Measurements from ENCODE around the gene VAV1.

VAV1 gene

DNA sequence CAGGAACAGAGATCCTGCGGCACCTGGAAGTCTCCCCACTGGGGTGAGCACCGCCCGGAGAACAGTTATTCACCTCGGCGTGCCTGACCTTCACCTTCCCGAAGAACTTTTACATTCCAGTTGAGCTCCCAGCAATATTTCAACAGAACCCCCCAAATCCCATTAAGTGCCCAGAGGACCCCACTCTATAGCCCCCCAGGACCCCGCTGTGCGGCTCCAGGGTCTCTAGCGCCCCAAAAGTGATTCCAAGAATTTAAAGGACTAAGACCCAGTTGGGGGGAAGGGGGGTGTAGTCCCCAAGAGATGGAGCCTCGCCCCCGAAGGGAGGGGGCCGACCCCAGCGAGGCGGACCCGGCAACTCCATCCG lies 35.6 kb upstream of the VAV1 start:
- H3K79me2 ChIP-seq (ENCODE audit: low read length), result peaks cover 34% of the 10 kb centered on the region
- peaks cover 36% of the 10 kb centered on the region for H3F3A ChIP-seq (ENCODE audit: insufficient read depth, low read length)
- no peak for TF ChIP-seq EZH2phosphoT487 (IDR thresholded peaks at IDR 0.05; ENCODE audit: low read length)
- TF ChIP-seq, protein P1, sequence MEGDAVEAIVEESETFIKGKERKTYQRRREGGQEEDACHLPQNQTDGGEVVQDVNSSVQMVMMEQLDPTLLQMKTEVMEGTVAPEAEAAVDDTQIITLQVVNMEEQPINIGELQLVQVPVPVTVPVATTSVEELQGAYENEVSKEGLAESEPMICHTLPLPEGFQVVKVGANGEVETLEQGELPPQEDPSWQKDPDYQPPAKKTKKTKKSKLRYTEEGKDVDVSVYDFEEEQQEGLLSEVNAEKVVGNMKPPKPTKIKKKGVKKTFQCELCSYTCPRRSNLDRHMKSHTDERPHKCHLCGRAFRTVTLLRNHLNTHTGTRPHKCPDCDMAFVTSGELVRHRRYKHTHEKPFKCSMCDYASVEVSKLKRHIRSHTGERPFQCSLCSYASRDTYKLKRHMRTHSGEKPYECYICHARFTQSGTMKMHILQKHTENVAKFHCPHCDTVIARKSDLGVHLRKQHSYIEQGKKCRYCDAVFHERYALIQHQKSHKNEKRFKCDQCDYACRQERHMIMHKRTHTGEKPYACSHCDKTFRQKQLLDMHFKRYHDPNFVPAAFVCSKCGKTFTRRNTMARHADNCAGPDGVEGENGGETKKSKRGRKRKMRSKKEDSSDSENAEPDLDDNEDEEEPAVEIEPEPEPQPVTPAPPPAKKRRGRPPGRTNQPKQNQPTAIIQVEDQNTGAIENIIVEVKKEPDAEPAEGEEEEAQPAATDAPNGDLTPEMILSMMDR (IDR thresholded peaks at IDR 0.05; ENCODE audit: low read length), result no peak
- TF ChIP-seq EZH2 (optimal IDR thresholded peaks at IDR 0.05; ENCODE audit: low read depth, low read length), result no peak
- H3K9me3 ChIP-seq (replicated peaks; ENCODE audit: insufficient read depth, low read length), result no peaks in the 10 kb centered on the region
- H3K4me3 ChIP-seq (ENCODE audit: low read length), result peak overlapping the region; percentile 79
- peak overlapping the region; percentile 58; the same call in 1 of the 2 replicates for H3K27ac ChIP-seq (ENCODE audit: low read length)
- H3K4me2 ChIP-seq (ENCODE audit: low read depth, low read length), result peak overlapping the region; percentile 81
- H3K9me2 ChIP-seq (replicated peaks; ENCODE audit: insufficient read depth, low read length), result no peaks in the 10 kb centered on the region
- H4K20me1 ChIP-seq (ENCODE audit: insufficient read depth, low read length), result no peaks in the 10 kb centered on the region
- peaks cover 23% of the 10 kb centered on the region for H3K4me1 ChIP-seq (ENCODE audit: low read length)
- no peaks in the 10 kb centered on the region for H3K36me3 ChIP-seq (replicated peaks; ENCODE audit: insufficient read depth, low read length)
- peak; percentile 52 for DNase-seq
- H2AFZ ChIP-seq (ENCODE audit: low read length), result peak overlapping the region; percentile 67
- peak overlapping the region; percentile 83 for H3K9ac ChIP-seq (ENCODE audit: low read length)
- no peaks in the 10 kb centered on the region for H3K27me3 ChIP-seq (replicated peaks; ENCODE audit: insufficient read depth, low read length)

DNA sequence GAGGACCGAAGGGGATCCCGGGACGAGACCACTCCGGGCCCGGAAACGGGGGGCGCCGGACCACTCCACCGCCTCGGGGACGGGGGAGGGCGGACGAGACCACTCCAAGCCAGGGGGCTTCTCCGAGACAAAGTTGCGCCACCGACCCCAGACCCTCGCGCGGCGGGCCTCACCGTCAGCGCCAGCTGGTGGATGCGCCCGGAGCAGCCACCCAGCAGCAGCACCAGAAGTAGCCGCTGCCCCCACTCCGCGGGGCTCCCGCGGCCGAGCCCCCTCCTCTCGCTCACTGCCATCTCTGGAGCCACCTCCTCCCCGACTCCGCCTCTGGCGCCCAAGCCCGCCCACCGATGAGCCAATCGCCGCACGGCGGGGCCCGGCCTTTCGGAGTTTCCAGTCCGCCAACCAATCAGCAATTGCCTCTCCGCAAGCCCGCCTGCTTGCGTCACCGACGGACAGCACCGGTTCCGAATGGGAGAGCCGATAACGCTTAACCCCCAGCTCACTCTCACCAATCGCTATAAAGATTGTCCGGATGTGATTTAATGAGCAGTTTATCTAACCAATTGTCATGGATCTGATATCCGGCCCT lies 35.1 kb upstream of the VAV1 start, which contains the start of gene GPR108:
Gene GPR108 (minus strand): TSS at position 297 of the 589 bp plus-strand sequence. CDS start 4 bp downstream, at position 293.
- H2AFZ ChIP-seq (ENCODE audit: low read length), result peak within 1 kb of the TSS; percentile 72
- no peak for DNase-seq

DNA sequence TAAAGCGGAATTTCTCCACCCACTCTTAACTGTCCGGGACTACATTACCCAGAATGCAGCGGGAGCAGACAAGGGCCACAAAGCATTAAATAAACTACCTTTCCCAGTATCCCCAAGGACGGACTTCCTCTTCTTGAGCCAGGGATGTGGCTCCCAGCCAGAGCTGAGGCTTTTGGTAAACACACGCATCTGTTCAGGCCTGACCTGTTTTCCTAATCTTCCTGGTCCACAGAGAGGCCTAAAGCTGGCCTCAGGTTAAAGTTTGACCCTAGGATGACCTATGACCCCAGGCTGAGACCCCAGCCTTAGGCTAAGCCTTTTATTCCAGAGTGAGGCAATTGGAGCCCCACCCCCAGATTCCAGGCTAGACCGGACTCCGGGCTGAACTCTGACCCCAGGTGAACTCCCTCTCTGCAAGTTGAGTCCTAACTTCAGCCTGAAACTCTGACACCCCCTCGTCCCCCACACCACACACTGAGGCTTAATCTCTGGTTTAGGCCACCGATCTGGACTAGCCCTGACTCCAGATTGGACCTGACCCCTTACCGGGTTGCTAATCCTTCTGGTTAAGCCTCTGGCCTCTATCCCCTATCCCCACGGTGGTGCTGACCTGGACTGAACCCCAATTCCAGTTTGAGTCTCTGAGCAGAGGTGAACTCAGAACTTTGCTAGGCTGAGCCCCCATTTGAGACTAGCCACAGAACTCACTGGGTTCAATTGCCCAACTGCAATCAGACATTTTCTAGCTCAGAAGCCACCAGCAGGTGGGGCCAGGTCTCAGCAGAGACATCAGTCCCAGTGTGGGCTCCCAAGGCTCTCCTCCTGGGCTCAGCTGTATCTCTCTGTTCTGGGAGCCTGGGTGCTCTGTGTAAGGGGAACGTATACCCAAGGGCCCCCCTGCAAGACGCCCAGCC lies 34.4 kb upstream of the VAV1 start:
- DNase-seq, result peak; percentile 100
- no peak for TF ChIP-seq EZH2 (optimal IDR thresholded peaks at IDR 0.05; ENCODE audit: low read depth, low read length)
- TF ChIP-seq, protein P1 (IDR thresholded peaks at IDR 0.05; ENCODE audit: low read length), result peak; percentile 85
- Histone ChIP-seq H3K4me3 (ENCODE audit: low read length) (peak overlapping the region; percentile 51), H3K9me2 (replicated peaks; ENCODE audit: insufficient read depth, low read length) (no peaks in the 10 kb centered on the region), H3K36me3 (replicated peaks; ENCODE audit: insufficient read depth, low read length) (no peaks in the 10 kb centered on the region), H2AFZ (ENCODE audit: low read length) (peak overlapping the region; percentile 72), H3K4me1 (ENCODE audit: low read length) (peaks cover 23% of the 10 kb centered on the region), H3K79me2 (ENCODE audit: low read length) (peaks cover 44% of the 10 kb centered on the region), H3K27me3 (replicated peaks; ENCODE audit: insufficient read depth, low read length) (no peaks in the 10 kb centered on the region), H3K4me2 (ENCODE audit: low read depth, low read length) (peak overlapping the region; percentile 87), H3K9ac (ENCODE audit: low read length) (peak overlapping the region; percentile 53; the same call in 1 of the 2 replicates), H4K20me1 (ENCODE audit: insufficient read depth, low read length) (no peaks in the 10 kb centered on the region), H3K27ac (ENCODE audit: low read length) (peak overlapping the region; percentile 65; the same call in 1 of the 2 replicates), H3K9me3 (replicated peaks; ENCODE audit: insufficient read depth, low read length) (no peaks in the 10 kb centered on the region), H3F3A (ENCODE audit: insufficient read depth, low read length) (peaks cover 36% of the 10 kb centered on the region)

More for the DNA sequence above, 35.1 kb upstream of the VAV1 start, which contains the start of gene GPR108:
- peak within 1 kb of the TSS; percentile 87 for H3K4me2 ChIP-seq (ENCODE audit: low read depth, low read length)
- peaks cover 36% of the 10 kb centered on the region for H3F3A ChIP-seq (ENCODE audit: insufficient read depth, low read length)
- no peaks in the 10 kb centered on the region for H3K9me3 ChIP-seq (replicated peaks; ENCODE audit: insufficient read depth, low read length)
- no peaks in the 10 kb centered on the region for H3K9me2 ChIP-seq (replicated peaks; ENCODE audit: insufficient read depth, low read length)
- H3K4me1 ChIP-seq (ENCODE audit: low read length), result peaks cover 23% of the 10 kb centered on the region
- H3K79me2 ChIP-seq (ENCODE audit: low read length), result peaks cover 36% of the 10 kb centered on the region
- H3K27me3 ChIP-seq (replicated peaks; ENCODE audit: insufficient read depth, low read length), result no peaks in the 10 kb centered on the region
- H3K36me3 ChIP-seq (replicated peaks; ENCODE audit: insufficient read depth, low read length), result no peaks in the 10 kb centered on the region
- peak within 1 kb of the TSS; percentile 79 for H3K4me3 ChIP-seq (ENCODE audit: low read length)
- TF ChIP-seq EZH2phosphoT487 (IDR thresholded peaks at IDR 0.05; ENCODE audit: low read length), result no peak
- TF ChIP-seq, protein P1 (IDR thresholded peaks at IDR 0.05; ENCODE audit: low read length), result no peak
- TF ChIP-seq EZH2 (optimal IDR thresholded peaks at IDR 0.05; ENCODE audit: low read depth, low read length), result no peak
- no peaks in the 10 kb centered on the region for H4K20me1 ChIP-seq (ENCODE audit: insufficient read depth, low read length)
- peak within 1 kb of the TSS; percentile 65; the same call in 1 of the 2 replicates for H3K27ac ChIP-seq (ENCODE audit: low read length)
- H3K9ac ChIP-seq (ENCODE audit: low read length), result peak within 1 kb of the TSS; percentile 83

Measured in MM.1S (cell line).